Epithelial cell of esophagus (primary cell): ENCODE results near the gene WASHC4.
A peak's percentile ranks its signal among the peaks of the same experiment; 100 is the strongest.

Experiments used
- DNase-seq: peaks from one replicate; pipeline ENCODE4 v3.0.0; 2010; ENCODE audit warnings: low read depth
- H3K4me3 ChIP-seq: 2 replicates; pipeline ENCODE4 v1.5.1; 2011; ENCODE audit warnings: mild to moderate bottlenecking, low read length, control low read depth
- CTCF ChIP-seq: IDR thresholded peaks from 2 replicates; pipeline ENCODE4 v1.5.1; 2011; ENCODE audit warnings: low read depth, mild to moderate bottlenecking, low read length, control low read depth, inconsistent platforms; ENCODE audit not compliant: insufficient read depth; ENCODE audit errors: missing control alignments

The WASHC4 gene

GRCh38 chr12:105198961-105199360 lies 91.4 kb downstream of the WASHC4 start:
- no peak for TF ChIP-seq CTCF
- H3K4me3 ChIP-seq: no peak overlapping the region
- no peak for DNase-seq

GRCh38 chr12:105200385-105200784 lies 92.9 kb downstream of the WASHC4 start:
- no peak for DNase-seq
- H3K4me3 ChIP-seq: no peak overlapping the region
- no peak for TF ChIP-seq CTCF

- H3K4me3 ChIP-seq: no peak overlapping the region
- DNase-seq: no peak
- no peak for TF ChIP-seq CTCF
These were observed 93.8 kb downstream of the WASHC4 start for GRCh38 chr12:105201299-105201698.

GRCh38 chr12:105202202-105202601 lies 94.7 kb downstream of the WASHC4 start:
- TF ChIP-seq CTCF: no peak
- no peak for DNase-seq
- H3K4me3 ChIP-seq: no peak overlapping the region

GRCh38 chr12:105204127-105204526 lies 96.6 kb downstream of the WASHC4 start:
- no peak for DNase-seq
- TF ChIP-seq CTCF: no peak
- no peak overlapping the region for H3K4me3 ChIP-seq

- no peak overlapping the region for H3K4me3 ChIP-seq
- TF ChIP-seq CTCF: no peak
- DNase-seq: peak; percentile 62
These were observed 97.4 kb downstream of the WASHC4 start for GRCh38 chr12:105204916-105205315.

- H3K4me3 ChIP-seq: no peak overlapping the region
- no peak for TF ChIP-seq CTCF
- peak; percentile 35 for DNase-seq
These were observed 98.0 kb downstream of the WASHC4 start for GRCh38 chr12:105205322-105206048.
